GM23338 (cell line): ENCODE data around the gene TRIM37. TPM values are rescaled to one million over a fixed set of nuclear protein-coding genes. Genes with fewer than 3 reads are reported as not detected.

Experiments
- ATAC-seq: fragments of 200-7000 bp; cut with Tn5 transposase; 3 replicates; pipeline ENCODE4 v1.9.1; 2020
- DNase-seq: peaks from one replicate; pipeline ENCODE4 v3.0.0-alpha.2; 2015; ENCODE audit warnings: low spot score
- H2AFZ ChIP-seq: fragments of 200-600 bp; sonication (generic); 2 replicates; pipeline ENCODE4 v1.8.0; 2016; ENCODE audit warnings: antibody characterized with exemption, mild to moderate bottlenecking, moderate library complexity
- H3F3A ChIP-seq: fragments of 200-600 bp; sonication (generic); replicated peaks from 2 replicates; pipeline ENCODE4 v1.8.0; 2017; ENCODE audit warnings: antibody characterized with exemption, mixed run types, low read depth
- H3K27ac ChIP-seq: fragments of 200-600 bp; sonication (generic); 2 replicates; pipeline ENCODE4 v1.6.1; 2016; ENCODE audit warnings: low read depth
- H3K27me3 ChIP-seq: fragments of 200-600 bp; sonication (generic); 2 replicates; pipeline ENCODE4 v1.8.0; 2016; ENCODE audit warnings: mild to moderate bottlenecking, mixed run types, moderate library complexity; ENCODE audit not compliant: insufficient read depth
- H3K36me3 ChIP-seq: fragments of 200-600 bp; sonication (generic); 2 replicates; pipeline ENCODE4 v1.8.0; 2016; ENCODE audit warnings: mild to moderate bottlenecking; ENCODE audit not compliant: insufficient read depth
- H3K4me1 ChIP-seq: fragments of 200-600 bp; sonication (generic); 2 replicates; pipeline ENCODE4 v1.8.0; 2016; ENCODE audit warnings: mild to moderate bottlenecking, moderate library complexity; ENCODE audit not compliant: insufficient read depth
- H3K4me2 ChIP-seq: fragments of 200-600 bp; sonication (generic); 2 replicates; pipeline ENCODE4 v1.7.1; 2017; ENCODE audit warnings: mixed run types
- H3K4me3 ChIP-seq: fragments of 200-600 bp; sonication (generic); 2 replicates; pipeline ENCODE4 v1.6.1; 2016; ENCODE audit warnings: mixed run types
- H3K79me2 ChIP-seq: fragments of 200-600 bp; sonication (generic); replicated peaks from 2 replicates; pipeline ENCODE4 v1.8.0; 2017; ENCODE audit warnings: mild to moderate bottlenecking; ENCODE audit not compliant: insufficient read depth
- H3K9me2 ChIP-seq: fragments of 200-600 bp; sonication (generic); 2 replicates; pipeline ENCODE4 v1.8.0; 2017; ENCODE audit not compliant: insufficient read depth
- H4K20me1 ChIP-seq: fragments of 200-600 bp; sonication (generic); replicated peaks from 2 replicates; pipeline ENCODE4 v1.8.0; 2017; ENCODE audit warnings: mild to moderate bottlenecking; ENCODE audit not compliant: insufficient read depth
- H3K27ac Mint-ChIP-seq: 2 replicates; pipeline ENCODE4 v1.8.0; 2020; ENCODE audit warnings: inconsistent platforms, mild to moderate bottlenecking, moderate library complexity, mixed read lengths
- H3K27me3 Mint-ChIP-seq: 3 replicates; pipeline ENCODE4 v1.8.0; 2022; ENCODE audit warnings: low read depth, mild to moderate bottlenecking, moderate library complexity, mixed read lengths, inconsistent platforms; ENCODE audit not compliant: insufficient read depth, poor library complexity
- H3K36me3 Mint-ChIP-seq: 3 replicates; pipeline ENCODE4 v1.8.0; 2021; ENCODE audit warnings: low read depth, mild to moderate bottlenecking, inconsistent platforms, moderate library complexity, mixed read lengths
- H3K4me1 Mint-ChIP-seq: 3 replicates; pipeline ENCODE4 v1.8.0; 2020; ENCODE audit warnings: mild to moderate bottlenecking, inconsistent platforms, mixed read lengths
- H3K4me3 Mint-ChIP-seq: 3 replicates; pipeline ENCODE4 v1.8.0; 2021; ENCODE audit warnings: moderate library complexity, mild to moderate bottlenecking, inconsistent platforms, mixed read lengths
- H3K9me3 Mint-ChIP-seq: 3 replicates; pipeline ENCODE4 v1.8.0; 2020; ENCODE audit warnings: moderate library complexity, mild to moderate bottlenecking, inconsistent platforms, mixed read lengths
- CREB1 ChIP-seq: fragments of 250-450 bp; sonication (Bioruptor Pico); IDR thresholded peaks from 2 replicates; pipeline ENCODE4 v1.5.0; 2020; ENCODE audit warnings: low read depth, mild to moderate bottlenecking, moderate library complexity
- EZH2 ChIP-seq: fragments of 200-600 bp; sonication (generic); IDR thresholded peaks from one replicate; pipeline ENCODE4 v1.8.0; 2017; ENCODE audit warnings: antibody characterized with exemption, mild to moderate bottlenecking, low read depth; ENCODE audit not compliant: unreplicated experiment
- EZH2phosphoT487 ChIP-seq: fragments of 200-600 bp; sonication (generic); IDR thresholded peaks from one replicate; pipeline ENCODE4 v1.8.1; 2018; ENCODE audit warnings: antibody characterized with exemption; ENCODE audit not compliant: unreplicated experiment
- JUNB ChIP-seq: IDR thresholded peaks from one replicate; pipeline ENCODE4 v1.6.1; 2016; ENCODE audit warnings: antibody characterized with exemption; ENCODE audit not compliant: unreplicated experiment
- NANOG ChIP-seq: IDR thresholded peaks from 2 replicates; pipeline ENCODE4 v1.6.1; 2016; ENCODE audit warnings: antibody characterized with exemption, borderline replicate concordance
- POLR2AphosphoS5 ChIP-seq: IDR thresholded peaks from 2 replicates; pipeline ENCODE4 v1.6.1; 2016; ENCODE audit warnings: antibody characterized with exemption, low read depth
- STAT1 ChIP-seq: IDR thresholded peaks from one replicate; pipeline ENCODE4 v1.6.1; 2016; ENCODE audit warnings: antibody characterized with exemption; ENCODE audit not compliant: unreplicated experiment
- ZNF114 ChIP-seq: fragments of 250-450 bp; sonication (Bioruptor Pico); IDR thresholded peaks from 2 replicates; pipeline ENCODE4 v1.5.0; 2020; ENCODE audit warnings: mild to moderate bottlenecking, moderate library complexity
- ZNF331 ChIP-seq: fragments of 250-450 bp; sonication (Bioruptor Pico); IDR thresholded peaks from 2 replicates; pipeline ENCODE4 v1.5.0; 2020; ENCODE audit warnings: low read depth, mild to moderate bottlenecking, moderate library complexity
- polyA plus RNA-seq: library from polyadenylated mRNA; unstranded; fragments of >200 nt; fragmentation: Nextera tagmentation; extraction: Ambion mirVana; gene quantifications from 2 replicates; pipeline ENCODE4 v1.2.1, GENCODE V29; 2016
- total RNA-seq: library from RNA; depleted of rRNA; stranded (reverse); fragments of >200 nt; shearing (Covaris generic); gene quantifications from 2 replicates; pipeline ENCODE4 v1.2.3, GENCODE V29; 2014
- TF ChIP-seq, protein P1 (sequence below): fragments of 250-450 bp; sonication (Bioruptor Pico); IDR thresholded peaks from 2 replicates; pipeline ENCODE4 v1.5.0; 2020; ENCODE audit warnings: mild to moderate bottlenecking, moderate library complexity
- TF ChIP-seq, protein P2 (sequence below): IDR thresholded peaks from one replicate; pipeline ENCODE4 v1.6.1; 2018; ENCODE audit warnings: antibody characterized with exemption; ENCODE audit not compliant: unreplicated experiment
- TF ChIP-seq, protein P3 (sequence below): IDR thresholded peaks from 2 replicates; pipeline ENCODE4 v1.6.1; 2016; ENCODE audit warnings: antibody characterized with exemption
- TF ChIP-seq, protein P4 (sequence below), 2 experiments: fragments of 200-600 bp in 1 of 2; sonication (generic) in 1 of 2; conservative IDR thresholded peaks; 2 replicates each; pipeline versions ENCODE4 v1.5.1 to v1.6.1; 2016 to 2017; ENCODE audit warnings: antibody characterized with exemption in 2 of 2, low read depth in 2 of 2, mild to moderate bottlenecking in 2 of 2, moderate library complexity in 1 of 2

The TRIM37 gene
- total and polyA plus RNA-seq, 2 experiments from 2014 or later = 61.1 to 71.2 TPM

DNA sequence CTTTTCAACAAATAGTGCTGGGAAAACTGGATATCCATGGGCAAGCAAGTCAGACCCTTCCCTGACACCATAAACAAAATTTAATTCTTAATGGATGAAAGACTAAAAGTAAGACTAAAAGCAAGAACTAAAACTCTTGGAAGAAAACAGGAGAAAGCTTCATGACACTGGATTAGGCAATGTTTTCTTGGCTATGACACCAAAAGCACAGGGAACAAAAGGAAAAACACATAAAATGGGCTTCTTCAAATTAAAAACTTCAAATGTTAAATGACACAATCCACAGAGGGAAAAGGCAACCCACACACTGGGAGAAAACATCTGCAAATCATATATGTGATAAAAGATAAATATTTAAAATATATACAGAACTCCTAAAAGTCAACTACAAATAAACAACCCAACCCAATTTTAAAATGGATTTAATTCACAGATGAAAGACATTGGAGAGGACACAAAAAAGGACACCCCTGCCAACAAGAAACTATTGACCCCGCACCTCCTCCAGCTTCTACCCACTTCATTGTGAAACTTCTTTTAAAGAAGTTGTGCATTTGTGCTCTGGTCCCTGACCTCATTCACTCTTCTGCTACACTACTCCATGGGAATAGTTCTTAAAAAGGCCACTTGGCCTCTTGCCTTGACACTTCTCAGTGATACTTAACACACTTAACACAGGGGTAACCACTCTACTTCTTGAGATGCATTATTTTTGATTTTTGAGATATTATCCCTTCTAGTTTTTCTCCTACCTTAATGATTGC, 80.3 kb downstream of the TRIM37 start:
- Histone ChIP-seq H3F3A (no peaks in the 10 kb centered on the region), H3K27me3 (no peaks in the 10 kb centered on the region), H4K20me1 (0 out of 2 replicates have a peak, but pooled peaks cover 2% of the 10 kb centered on the region), H2AFZ (no peak overlapping the region), H3K36me3 (peaks cover 5% of the 10 kb centered on the region; the same call in 1 of the 2 replicates), H3K27ac (no peak overlapping the region), H3K9me2 (no peaks in the 10 kb centered on the region), H3K4me1 (no peaks in the 10 kb centered on the region), H3K79me2 (peaks cover 9% of the 10 kb centered on the region), H3K4me3 (no peak overlapping the region), H3K4me2 (no peak overlapping the region)
- no peak overlapping the region for H3K4me3 Mint-ChIP-seq
- H3K27ac Mint-ChIP-seq = no peak overlapping the region
- no peaks in the 10 kb centered on the region for H3K4me1 Mint-ChIP-seq
- ATAC-seq (no peak), DNase-seq (no peak)
- no peaks in the 10 kb centered on the region for H3K27me3 Mint-ChIP-seq
- TF ChIP-seq NANOG (no peak), CREB1 (no peak), STAT1 (no peak), EZH2phosphoT487 (no peak), ZNF114 (CRISPR knock-in tag) (no peak), ZNF331 (CRISPR knock-in tag) (no peak), POLR2AphosphoS5 (no peak), JUNB (no peak), EZH2 (no peak)
- TF ChIP-seq, protein P1, sequence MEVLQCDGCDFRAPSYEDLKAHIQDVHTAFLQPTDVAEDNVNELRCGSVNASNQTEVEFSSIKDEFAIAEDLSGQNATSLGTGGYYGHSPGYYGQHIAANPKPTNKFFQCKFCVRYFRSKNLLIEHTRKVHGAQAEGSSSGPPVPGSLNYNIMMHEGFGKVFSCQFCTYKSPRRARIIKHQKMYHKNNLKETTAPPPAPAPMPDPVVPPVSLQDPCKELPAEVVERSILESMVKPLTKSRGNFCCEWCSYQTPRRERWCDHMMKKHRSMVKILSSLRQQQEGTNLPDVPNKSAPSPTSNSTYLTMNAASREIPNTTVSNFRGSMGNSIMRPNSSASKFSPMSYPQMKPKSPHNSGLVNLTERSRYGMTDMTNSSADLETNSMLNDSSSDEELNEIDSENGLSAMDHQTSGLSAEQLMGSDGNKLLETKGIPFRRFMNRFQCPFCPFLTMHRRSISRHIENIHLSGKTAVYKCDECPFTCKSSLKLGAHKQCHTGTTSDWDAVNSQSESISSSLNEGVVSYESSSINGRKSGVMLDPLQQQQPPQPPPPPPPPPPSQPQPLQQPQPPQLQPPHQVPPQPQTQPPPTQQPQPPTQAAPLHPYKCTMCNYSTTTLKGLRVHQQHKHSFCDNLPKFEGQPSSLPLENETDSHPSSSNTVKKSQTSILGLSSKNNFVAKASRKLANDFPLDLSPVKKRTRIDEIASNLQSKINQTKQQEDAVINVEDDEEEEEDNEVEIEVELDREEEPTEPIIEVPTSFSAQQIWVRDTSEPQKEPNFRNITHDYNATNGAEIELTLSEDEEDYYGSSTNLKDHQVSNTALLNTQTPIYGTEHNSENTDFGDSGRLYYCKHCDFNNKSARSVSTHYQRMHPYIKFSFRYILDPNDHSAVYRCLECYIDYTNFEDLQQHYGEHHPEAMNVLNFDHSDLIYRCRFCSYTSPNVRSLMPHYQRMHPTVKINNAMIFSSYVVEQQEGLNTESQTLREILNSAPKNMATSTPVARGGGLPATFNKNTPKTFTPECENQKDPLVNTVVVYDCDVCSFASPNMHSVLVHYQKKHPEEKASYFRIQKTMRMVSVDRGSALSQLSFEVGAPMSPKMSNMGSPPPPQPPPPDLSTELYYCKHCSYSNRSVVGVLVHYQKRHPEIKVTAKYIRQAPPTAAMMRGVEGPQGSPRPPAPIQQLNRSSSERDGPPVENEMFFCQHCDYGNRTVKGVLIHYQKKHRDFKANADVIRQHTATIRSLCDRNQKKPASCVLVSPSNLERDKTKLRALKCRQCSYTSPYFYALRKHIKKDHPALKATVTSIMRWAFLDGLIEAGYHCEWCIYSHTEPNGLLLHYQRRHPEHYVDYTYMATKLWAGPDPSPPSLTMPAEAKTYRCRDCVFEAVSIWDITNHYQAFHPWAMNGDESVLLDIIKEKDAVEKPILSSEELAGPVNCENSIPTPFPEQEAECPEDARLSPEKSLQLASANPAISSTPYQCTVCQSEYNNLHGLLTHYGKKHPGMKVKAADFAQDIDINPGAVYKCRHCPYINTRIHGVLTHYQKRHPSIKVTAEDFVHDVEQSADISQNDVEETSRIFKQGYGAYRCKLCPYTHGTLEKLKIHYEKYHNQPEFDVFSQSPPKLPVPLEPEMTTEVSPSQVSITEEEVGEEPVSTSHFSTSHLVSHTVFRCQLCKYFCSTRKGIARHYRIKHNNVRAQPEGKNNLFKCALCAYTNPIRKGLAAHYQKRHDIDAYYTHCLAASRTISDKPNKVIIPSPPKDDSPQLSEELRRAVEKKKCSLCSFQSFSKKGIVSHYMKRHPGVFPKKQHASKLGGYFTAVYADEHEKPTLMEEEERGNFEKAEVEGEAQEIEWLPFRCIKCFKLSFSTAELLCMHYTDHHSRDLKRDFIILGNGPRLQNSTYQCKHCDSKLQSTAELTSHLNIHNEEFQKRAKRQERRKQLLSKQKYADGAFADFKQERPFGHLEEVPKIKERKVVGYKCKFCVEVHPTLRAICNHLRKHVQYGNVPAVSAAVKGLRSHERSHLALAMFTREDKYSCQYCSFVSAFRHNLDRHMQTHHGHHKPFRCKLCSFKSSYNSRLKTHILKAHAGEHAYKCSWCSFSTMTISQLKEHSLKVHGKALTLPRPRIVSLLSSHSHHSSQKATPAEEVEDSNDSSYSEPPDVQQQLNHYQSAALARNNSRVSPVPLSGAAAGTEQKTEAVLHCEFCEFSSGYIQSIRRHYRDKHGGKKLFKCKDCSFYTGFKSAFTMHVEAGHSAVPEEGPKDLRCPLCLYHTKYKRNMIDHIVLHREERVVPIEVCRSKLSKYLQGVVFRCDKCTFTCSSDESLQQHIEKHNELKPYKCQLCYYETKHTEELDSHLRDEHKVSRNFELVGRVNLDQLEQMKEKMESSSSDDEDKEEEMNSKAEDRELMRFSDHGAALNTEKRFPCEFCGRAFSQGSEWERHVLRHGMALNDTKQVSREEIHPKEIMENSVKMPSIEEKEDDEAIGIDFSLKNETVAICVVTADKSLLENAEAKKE = no peak
- TF ChIP-seq, protein P2, sequence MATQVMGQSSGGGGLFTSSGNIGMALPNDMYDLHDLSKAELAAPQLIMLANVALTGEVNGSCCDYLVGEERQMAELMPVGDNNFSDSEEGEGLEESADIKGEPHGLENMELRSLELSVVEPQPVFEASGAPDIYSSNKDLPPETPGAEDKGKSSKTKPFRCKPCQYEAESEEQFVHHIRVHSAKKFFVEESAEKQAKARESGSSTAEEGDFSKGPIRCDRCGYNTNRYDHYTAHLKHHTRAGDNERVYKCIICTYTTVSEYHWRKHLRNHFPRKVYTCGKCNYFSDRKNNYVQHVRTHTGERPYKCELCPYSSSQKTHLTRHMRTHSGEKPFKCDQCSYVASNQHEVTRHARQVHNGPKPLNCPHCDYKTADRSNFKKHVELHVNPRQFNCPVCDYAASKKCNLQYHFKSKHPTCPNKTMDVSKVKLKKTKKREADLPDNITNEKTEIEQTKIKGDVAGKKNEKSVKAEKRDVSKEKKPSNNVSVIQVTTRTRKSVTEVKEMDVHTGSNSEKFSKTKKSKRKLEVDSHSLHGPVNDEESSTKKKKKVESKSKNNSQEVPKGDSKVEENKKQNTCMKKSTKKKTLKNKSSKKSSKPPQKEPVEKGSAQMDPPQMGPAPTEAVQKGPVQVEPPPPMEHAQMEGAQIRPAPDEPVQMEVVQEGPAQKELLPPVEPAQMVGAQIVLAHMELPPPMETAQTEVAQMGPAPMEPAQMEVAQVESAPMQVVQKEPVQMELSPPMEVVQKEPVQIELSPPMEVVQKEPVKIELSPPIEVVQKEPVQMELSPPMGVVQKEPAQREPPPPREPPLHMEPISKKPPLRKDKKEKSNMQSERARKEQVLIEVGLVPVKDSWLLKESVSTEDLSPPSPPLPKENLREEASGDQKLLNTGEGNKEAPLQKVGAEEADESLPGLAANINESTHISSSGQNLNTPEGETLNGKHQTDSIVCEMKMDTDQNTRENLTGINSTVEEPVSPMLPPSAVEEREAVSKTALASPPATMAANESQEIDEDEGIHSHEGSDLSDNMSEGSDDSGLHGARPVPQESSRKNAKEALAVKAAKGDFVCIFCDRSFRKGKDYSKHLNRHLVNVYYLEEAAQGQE = no peak
- TF ChIP-seq, protein P3, sequence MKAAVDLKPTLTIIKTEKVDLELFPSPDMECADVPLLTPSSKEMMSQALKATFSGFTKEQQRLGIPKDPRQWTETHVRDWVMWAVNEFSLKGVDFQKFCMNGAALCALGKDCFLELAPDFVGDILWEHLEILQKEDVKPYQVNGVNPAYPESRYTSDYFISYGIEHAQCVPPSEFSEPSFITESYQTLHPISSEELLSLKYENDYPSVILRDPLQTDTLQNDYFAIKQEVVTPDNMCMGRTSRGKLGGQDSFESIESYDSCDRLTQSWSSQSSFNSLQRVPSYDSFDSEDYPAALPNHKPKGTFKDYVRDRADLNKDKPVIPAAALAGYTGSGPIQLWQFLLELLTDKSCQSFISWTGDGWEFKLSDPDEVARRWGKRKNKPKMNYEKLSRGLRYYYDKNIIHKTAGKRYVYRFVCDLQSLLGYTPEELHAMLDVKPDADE = no peak
- TF ChIP-seq, protein P4, sequence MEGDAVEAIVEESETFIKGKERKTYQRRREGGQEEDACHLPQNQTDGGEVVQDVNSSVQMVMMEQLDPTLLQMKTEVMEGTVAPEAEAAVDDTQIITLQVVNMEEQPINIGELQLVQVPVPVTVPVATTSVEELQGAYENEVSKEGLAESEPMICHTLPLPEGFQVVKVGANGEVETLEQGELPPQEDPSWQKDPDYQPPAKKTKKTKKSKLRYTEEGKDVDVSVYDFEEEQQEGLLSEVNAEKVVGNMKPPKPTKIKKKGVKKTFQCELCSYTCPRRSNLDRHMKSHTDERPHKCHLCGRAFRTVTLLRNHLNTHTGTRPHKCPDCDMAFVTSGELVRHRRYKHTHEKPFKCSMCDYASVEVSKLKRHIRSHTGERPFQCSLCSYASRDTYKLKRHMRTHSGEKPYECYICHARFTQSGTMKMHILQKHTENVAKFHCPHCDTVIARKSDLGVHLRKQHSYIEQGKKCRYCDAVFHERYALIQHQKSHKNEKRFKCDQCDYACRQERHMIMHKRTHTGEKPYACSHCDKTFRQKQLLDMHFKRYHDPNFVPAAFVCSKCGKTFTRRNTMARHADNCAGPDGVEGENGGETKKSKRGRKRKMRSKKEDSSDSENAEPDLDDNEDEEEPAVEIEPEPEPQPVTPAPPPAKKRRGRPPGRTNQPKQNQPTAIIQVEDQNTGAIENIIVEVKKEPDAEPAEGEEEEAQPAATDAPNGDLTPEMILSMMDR (conservative IDR thresholded peaks at IDR 0.05; ENCODE audit: low read depth in 2 of 2) = no peak
- H3K36me3 Mint-ChIP-seq = peaks cover 16% of the 10 kb centered on the region; the same call in 2 of the 3 replicates
- H3K9me3 Mint-ChIP-seq = no peaks in the 10 kb centered on the region; the same call in 2 of the 3 replicates
